Measurements from ENCODE around the gene ZEB1. TPM values are rescaled to one million over a fixed set of nuclear protein-coding genes. Genes with fewer than 3 reads are reported as not detected.
A peak's percentile ranks its signal among the peaks of the same experiment; 100 is the strongest.

The ZEB1 gene
- total and polyA plus RNA-seq, 2 of the 13 experiments (the other 11 are each of a cell fraction or from before 2014, with no cell fraction given) = 9.6 to 18.0 TPM

- 97% methylated on average over 4 of the region's 4 CpGs for WGBS (ENCODE audit: low lambda C conversion rate)
- peaks cover 10 to 25% of the 10 kb centered on the region in 2 experiments for H3K36me3 ChIP-seq (replicated peaks in 1 of 2; ENCODE audit: control insufficient read depth in 1 of 2, insufficient read depth in 2 of 2, low read length in 2 of 2)
- no peak overlapping the region for H2AFZ ChIP-seq (ENCODE audit: low read length)
- H3K4me3 ChIP-seq (replicated peaks in 1 of 3; ENCODE audit: insufficient read depth in 1 of 3, low read depth in 2 of 3, low read length in 3 of 3) = no peak overlapping the region
- TF ChIP-seq NFIC (IDR thresholded peaks at IDR 0.05; ENCODE audit: low read length) = no peak
- TF ChIP-seq MAFF (IDR thresholded peaks at IDR 0.05; ENCODE audit: low read depth, low read length) = peak; percentile 96
- TF ChIP-seq MAFK (conservative IDR thresholded peaks at IDR 0.05 in 1 of 2, IDR thresholded peaks at IDR 0.05 in 1 of 2; ENCODE audit: low read length in 2 of 2) = peak; percentile 93 to 98
- no peak for TF ChIP-seq ZNF619 (CRISPR knock-in tag; IDR thresholded peaks at IDR 0.05)
- TF ChIP-seq, protein P1, sequence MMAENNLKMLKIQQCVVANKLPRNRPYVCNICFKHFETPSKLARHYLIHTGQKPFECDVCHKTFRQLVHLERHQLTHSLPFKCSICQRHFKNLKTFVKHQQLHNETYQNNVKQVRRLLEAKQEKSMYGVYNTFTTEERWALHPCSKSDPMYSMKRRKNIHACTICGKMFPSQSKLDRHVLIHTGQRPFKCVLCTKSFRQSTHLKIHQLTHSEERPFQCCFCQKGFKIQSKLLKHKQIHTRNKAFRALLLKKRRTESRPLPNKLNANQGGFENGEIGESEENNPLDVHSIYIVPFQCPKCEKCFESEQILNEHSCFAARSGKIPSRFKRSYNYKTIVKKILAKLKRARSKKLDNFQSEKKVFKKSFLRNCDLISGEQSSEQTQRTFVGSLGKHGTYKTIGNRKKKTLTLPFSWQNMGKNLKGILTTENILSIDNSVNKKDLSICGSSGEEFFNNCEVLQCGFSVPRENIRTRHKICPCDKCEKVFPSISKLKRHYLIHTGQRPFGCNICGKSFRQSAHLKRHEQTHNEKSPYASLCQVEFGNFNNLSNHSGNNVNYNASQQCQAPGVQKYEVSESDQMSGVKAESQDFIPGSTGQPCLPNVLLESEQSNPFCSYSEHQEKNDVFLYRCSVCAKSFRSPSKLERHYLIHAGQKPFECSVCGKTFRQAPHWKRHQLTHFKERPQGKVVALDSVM (CRISPR knock-in tag; IDR thresholded peaks at IDR 0.05) = no peak
- ChIA-PET CTCF (ENCODE audit: low intra/inter-chr PET ratio, low total read pairs) (no interaction called here), POLR2A (no interaction called here)
- no peaks in the 10 kb centered on the region for H4K20me1 ChIP-seq (ENCODE audit: insufficient read depth, low read length)
- no TSS peak for BruUV-seq (replicated peaks)
- intact Hi-C loops (cut with micrococcal nuclease; ENCODE audit: unreplicated experiment) = no loop called here
- ATAC-seq = no peak
- peaks cover 14% of the 10 kb centered on the region for H3K4me1 ChIP-seq (ENCODE audit: insufficient read depth, low read length)
- H3K4me2 ChIP-seq (ENCODE audit: low read depth, low read length) = no peak overlapping the region
- no peak for FAIRE-seq
- no peak overlapping the region for H3K27ac ChIP-seq (ENCODE audit: extremely low read length, insufficient read depth, low read length)
- in situ Hi-C loops (cut with HindIII; ENCODE audit: extremely low pct_ligation_motif_present, low pct_unique_long_range_greater_than_20kb) = no loop called here
- no peak overlapping the region for H3K9ac ChIP-seq (ENCODE audit: insufficient read depth, low read depth, low read length)
- no peaks in the 10 kb centered on the region for H3K9me3 ChIP-seq (ENCODE audit: low read length)
- no peak for DNase-seq (ENCODE audit: low spot score)
- no peaks in the 10 kb centered on the region for H3K79me2 ChIP-seq (ENCODE audit: insufficient read depth, low read length)
- no peaks in the 10 kb centered on the region for H3K27me3 ChIP-seq (ENCODE audit: control insufficient read depth in 1 of 2, insufficient read depth in 2 of 2, low read length in 2 of 2)
Observed at GRCh38 chr10:31524460-31524859, 205.4 kb downstream of the ZEB1 start.

DNA sequence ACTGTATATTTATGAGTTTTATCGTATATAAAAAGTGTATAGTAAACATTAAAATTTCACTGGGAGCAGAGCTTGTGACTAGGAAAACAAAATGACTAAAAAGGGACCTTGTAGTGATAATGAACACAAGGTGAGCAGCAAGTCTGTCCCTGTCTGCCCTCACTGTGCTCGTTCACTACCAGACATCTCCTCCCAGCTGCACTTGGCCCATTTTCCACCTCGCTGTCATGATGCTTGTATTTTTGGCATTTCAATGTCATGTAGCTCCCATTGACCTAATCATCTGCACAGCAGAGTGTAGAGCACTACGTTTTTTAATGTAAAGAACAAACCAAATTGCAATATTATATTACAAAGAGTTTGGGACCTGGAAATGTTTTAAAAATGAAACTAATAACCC lies 207.2 kb downstream of the ZEB1 start:
- Histone ChIP-seq H3K4me3 (replicated peaks in 1 of 3; ENCODE audit: insufficient read depth in 1 of 3, low read depth in 2 of 3, low read length in 3 of 3) (no peak overlapping the region), H3K36me3 (replicated peaks in 1 of 2; ENCODE audit: control insufficient read depth in 1 of 2, insufficient read depth in 2 of 2, low read length in 2 of 2) (peaks cover 7 to 13% of the 10 kb centered on the region in 2 experiments), H2AFZ (ENCODE audit: low read length) (no peak overlapping the region), H3K27me3 (ENCODE audit: control insufficient read depth in 1 of 2, insufficient read depth in 2 of 2, low read length in 2 of 2) (no peaks in the 10 kb centered on the region), H3K27ac (ENCODE audit: extremely low read length, insufficient read depth, low read length) (no peak overlapping the region), H4K20me1 (ENCODE audit: insufficient read depth, low read length) (no peaks in the 10 kb centered on the region), H3K4me2 (ENCODE audit: low read depth, low read length) (no peak overlapping the region), H3K9ac (ENCODE audit: insufficient read depth, low read depth, low read length) (no peak overlapping the region), H3K9me3 (ENCODE audit: low read length) (no peaks in the 10 kb centered on the region), H3K4me1 (ENCODE audit: insufficient read depth, low read length) (peaks cover 8% of the 10 kb centered on the region), H3K79me2 (ENCODE audit: insufficient read depth, low read length) (no peaks in the 10 kb centered on the region)
- no peak for TF ChIP-seq ZNF878 (CRISPR knock-in tag; IDR thresholded peaks at IDR 0.05)
- TF ChIP-seq CBX5 (CRISPR knock-in tag; IDR thresholded peaks at IDR 0.05; ENCODE audit: borderline replicate concordance) = no peak
- TF ChIP-seq ZNF558 (CRISPR knock-in tag; IDR thresholded peaks at IDR 0.05; ENCODE audit: borderline replicate concordance) = no peak
- TF ChIP-seq ZNF333 (CRISPR knock-in tag; IDR thresholded peaks at IDR 0.05; ENCODE audit: borderline replicate concordance) = no peak
- TF ChIP-seq MAFF (IDR thresholded peaks at IDR 0.05; ENCODE audit: low read depth, low read length) = no peak
- TF ChIP-seq ZEB1 (IDR thresholded peaks at IDR 0.05; ENCODE audit: insufficient replicate concordance, low read depth) = no peak
- TF ChIP-seq ZNF7 (CRISPR knock-in tag; IDR thresholded peaks at IDR 0.05) = no peak
- no peak for TF ChIP-seq KAT7 (CRISPR knock-in tag; IDR thresholded peaks at IDR 0.05; ENCODE audit: borderline replicate concordance)
- intact Hi-C loops (cut with micrococcal nuclease; ENCODE audit: unreplicated experiment) = no loop called here
- in situ Hi-C loops (cut with HindIII; ENCODE audit: extremely low pct_ligation_motif_present, low pct_unique_long_range_greater_than_20kb) = no loop called here
- no peak for FAIRE-seq
- POLR2A ChIA-PET = no interaction called here
- ATAC-seq = no peak
- 95% methylated on average over 4 of the region's 4 CpGs for WGBS (ENCODE audit: low lambda C conversion rate)
- CTCF ChIA-PET (ENCODE audit: low intra/inter-chr PET ratio, low total read pairs) = no interaction called here
- BruUV-seq (replicated peaks) = no TSS peak
- DNase-seq (ENCODE audit: low spot score) = no peak
